HUES6 (cell line): ENCODE measurements around the gene CRISP2.
"Not testable (repeated sequence)": the region's sequence is repeated elsewhere in the genome, so short reads cannot be mapped to it uniquely, and the experiment has no call there.

Experiments
- H3K27ac ChIP-seq: 2 replicates; pipeline ENCODE4 v1.7.0; 2013; ENCODE audit warnings: low read depth, mild to moderate bottlenecking, low read length, inconsistent platforms
- H3K27me3 ChIP-seq: 2 replicates; pipeline ENCODE4 v1.6.1; 2013; ENCODE audit warnings: low read length; ENCODE audit not compliant: control insufficient read depth, insufficient read depth
- H3K36me3 ChIP-seq: 2 replicates; pipeline ENCODE4 v1.6.1; 2013; ENCODE audit warnings: low read length; ENCODE audit not compliant: control insufficient read depth, insufficient read depth
- H3K4me1 ChIP-seq: 2 replicates; pipeline ENCODE4 v1.6.1; 2013; ENCODE audit warnings: low read length; ENCODE audit not compliant: control insufficient read depth, insufficient read depth
- H3K4me3 ChIP-seq: 2 replicates; pipeline ENCODE4 v1.5.1; 2013; ENCODE audit warnings: low read depth, low read length
- H3K9ac ChIP-seq: one replicate; pipeline ENCODE4 v1.6.1; 2013; ENCODE audit warnings: mild to moderate bottlenecking, low read length
- H3K9me3 ChIP-seq: 2 replicates; pipeline ENCODE4 v1.6.1; 2013; ENCODE audit warnings: low read depth, low read length; ENCODE audit not compliant: control insufficient read depth, insufficient read depth

Gene CRISP2

GRCh38 chr6:49693512-49693911 is 19.8 kb downstream of the CRISP2 start:
- Histone ChIP-seq H3K4me1 (no peaks in the 10 kb centered on the region), H3K9ac (no peak overlapping the region), H3K27me3 (no peaks in the 10 kb centered on the region), H3K9me3 (no peaks in the 10 kb centered on the region), H3K4me3 (no peak overlapping the region), H3K27ac (no peak overlapping the region), H3K36me3 (no peaks in the 10 kb centered on the region)

- no peaks in the 10 kb centered on the region for H3K4me1 ChIP-seq
- H3K36me3 ChIP-seq: no peaks in the 10 kb centered on the region
- H3K4me3 ChIP-seq: no peak overlapping the region
- H3K27ac ChIP-seq: no peak overlapping the region
- no peaks in the 10 kb centered on the region for H3K9me3 ChIP-seq
- no peak overlapping the region for H3K9ac ChIP-seq
- H3K27me3 ChIP-seq: no peaks in the 10 kb centered on the region
These were observed 20.8 kb downstream of the CRISP2 start for GRCh38 chr6:49692534-49692933.

- Histone ChIP-seq H3K4me1 (no peaks in the 10 kb centered on the region), H3K27me3 (no peaks in the 10 kb centered on the region), H3K4me3 (no peak overlapping the region), H3K27ac (no peak overlapping the region), H3K9me3 (no peaks in the 10 kb centered on the region), H3K9ac (no peak overlapping the region), H3K36me3 (no peaks in the 10 kb centered on the region)
These were observed 36.6 kb downstream of the CRISP2 start for GRCh38 chr6:49676671-49677281.

- H3K4me1 ChIP-seq: no peaks in the 10 kb centered on the region
- no peak overlapping the region for H3K4me3 ChIP-seq
- H3K27me3 ChIP-seq: no peaks in the 10 kb centered on the region
- no peak overlapping the region for H3K27ac ChIP-seq
- no peak overlapping the region for H3K9ac ChIP-seq
- no peaks in the 10 kb centered on the region for H3K9me3 ChIP-seq
- H3K36me3 ChIP-seq: no peaks in the 10 kb centered on the region
These were observed 37.5 kb downstream of the CRISP2 start for GRCh38 chr6:49675816-49676215.

- H3K9me3 ChIP-seq: no peaks in the 10 kb centered on the region
- H3K27ac ChIP-seq: peak overlapping the region; percentile 26; the same call in 1 of the 2 replicates
These were observed 45.2 kb downstream of the CRISP2 start for GRCh38 chr6:49668083-49668511.

GRCh38 chr6:49666930-49667757 is 46.2 kb downstream of the CRISP2 start:
- peaks cover 17% of the 10 kb centered on the region; the same call in 1 of the 2 replicates for H3K4me1 ChIP-seq
- H3K9ac ChIP-seq: no peak overlapping the region
- no peaks in the 10 kb centered on the region for H3K36me3 ChIP-seq
- no peak overlapping the region for H3K4me3 ChIP-seq
- H3K27me3 ChIP-seq: no peaks in the 10 kb centered on the region
- H3K27ac ChIP-seq: no peak overlapping the region
- H3K9me3 ChIP-seq: no peaks in the 10 kb centered on the region

More at GRCh38 chr6:49668083-49668511, 45.2 kb downstream of the CRISP2 start:
- Histone ChIP-seq H3K36me3 (no peaks in the 10 kb centered on the region), H3K9ac (no peak overlapping the region), H3K4me3 (no peak overlapping the region), H3K4me1 (peaks cover 17% of the 10 kb centered on the region; the same call in 1 of the 2 replicates), H3K27me3 (no peaks in the 10 kb centered on the region)

- Histone ChIP-seq H3K9me3 (no peaks in the 10 kb centered on the region), H3K27me3 (no peaks in the 10 kb centered on the region), H3K27ac (no peak overlapping the region), H3K9ac (no peak overlapping the region), H3K36me3 (no peaks in the 10 kb centered on the region), H3K4me1 (peaks cover 17% of the 10 kb centered on the region; the same call in 1 of the 2 replicates), H3K4me3 (no peak overlapping the region)
These were observed 46.9 kb downstream of the CRISP2 start for GRCh38 chr6:49666480-49666879.

- no peak overlapping the region for H3K9ac ChIP-seq
- H3K4me1 ChIP-seq: peaks cover 17% of the 10 kb centered on the region; the same call in 1 of the 2 replicates
- H3K36me3 ChIP-seq: no peaks in the 10 kb centered on the region
- H3K4me3 ChIP-seq: no peak overlapping the region
- no peaks in the 10 kb centered on the region for H3K9me3 ChIP-seq
- no peak overlapping the region for H3K27ac ChIP-seq
- no peaks in the 10 kb centered on the region for H3K27me3 ChIP-seq
These were observed 48.5 kb downstream of the CRISP2 start for GRCh38 chr6:49664817-49665216.

- not testable (repeated sequence) for H3K27me3 ChIP-seq, H3K9me3 ChIP-seq, H3K4me3 ChIP-seq, H3K36me3 ChIP-seq, H3K9ac ChIP-seq, H3K27ac ChIP-seq
- peaks cover 17% of the 10 kb centered on the region; the same call in 1 of the 2 replicates for H3K4me1 ChIP-seq
These were observed 49.3 kb downstream of the CRISP2 start for GRCh38 chr6:49664054-49664453.

- Histone ChIP-seq H3K27me3 (no peaks in the 10 kb centered on the region), H3K4me3 (no peak overlapping the region), H3K9ac (no peak overlapping the region), H3K9me3 (no peaks in the 10 kb centered on the region), H3K4me1 (peaks cover 7% of the 10 kb centered on the region; the same call in 1 of the 2 replicates), H3K36me3 (no peaks in the 10 kb centered on the region), H3K27ac (no peak overlapping the region)
These were observed 50.5 kb downstream of the CRISP2 start for GRCh38 chr6:49662892-49663261.

GRCh38 chr6:49662231-49662891 is 51.0 kb downstream of the CRISP2 start:
- Histone ChIP-seq H3K27ac (no peak overlapping the region), H3K36me3 (no peaks in the 10 kb centered on the region), H3K27me3 (no peaks in the 10 kb centered on the region), H3K9ac (no peak overlapping the region), H3K4me3 (no peak overlapping the region), H3K4me1 (peaks cover 2% of the 10 kb centered on the region; the same call in 1 of the 2 replicates), H3K9me3 (no peaks in the 10 kb centered on the region)
